Panc1 (cell line): ENCODE results near the gene WDR70. TPM values are rescaled to one million over a fixed set of nuclear protein-coding genes. Genes with fewer than 3 reads are reported as not detected.

Experiments
- ATAC-seq: fragments of 200-7000 bp; cut with Tn5 transposase; 2 replicates; pipeline ENCODE4 v1.9.1; 2020; ENCODE audit warnings: mild to moderate bottlenecking, moderate library complexity
- BruUV-seq: library from RNA; stranded (reverse); fragments of 400-500 nt; replicated peaks from 2 replicates; lab custom pipeline; 2021; lab: Mats Ljungman, UMichigan
- CTCF ChIA-PET: fragments of 300-600 bp; sonication (Branson Sonifier 250); formaldehyde crosslinking; loops from one replicate; lab custom pipeline; 2022; ENCODE audit warnings: antibody characterized with exemption; lab: Charles Lee
- POLR2A ChIA-PET: fragments of 300-600 bp; sonication (Branson Sonifier 250); formaldehyde crosslinking; loops from one replicate; lab custom pipeline; 2022; ENCODE audit warnings: antibody characterized with exemption; lab: Charles Lee
- DNase-seq: peaks from one replicate; pipeline ENCODE4 v3.0.0-alpha.2; 2010; ENCODE audit warnings: low read depth, low spot score
- H3K27ac ChIP-seq: 2 replicates; pipeline ENCODE4 v1.5.1; 2011; ENCODE audit warnings: mild to moderate bottlenecking, low read length, inconsistent platforms
- H3K27me3 ChIP-seq: fragments of 200-500 bp; sonication (Bioruptor generic); 2 replicates; pipeline ENCODE4 v1.6.0; 2014; ENCODE audit warnings: low read length, inconsistent platforms; ENCODE audit not compliant: control insufficient read depth, insufficient read depth
- H3K36me3 ChIP-seq: fragments of 200-500 bp; sonication (Bioruptor generic); 2 replicates; pipeline ENCODE4 v1.5.1; 2014; ENCODE audit warnings: inconsistent platforms, mild to moderate bottlenecking, low read length, moderate library complexity; ENCODE audit not compliant: control insufficient read depth, insufficient read depth
- H3K4me1 ChIP-seq: 2 replicates; pipeline ENCODE4 v1.5.1; 2011; ENCODE audit warnings: inconsistent platforms, mild to moderate bottlenecking, low read length, moderate library complexity; ENCODE audit not compliant: control insufficient read depth, insufficient read depth
- H3K4me3 ChIP-seq, 2 experiments: 2 replicates each; pipeline ENCODE4 v1.5.1; 2011 to 2012; ENCODE audit warnings: low read depth in 2 of 2, low read length in 2 of 2, mild to moderate bottlenecking in 2 of 2, inconsistent platforms in 1 of 2, moderate library complexity in 1 of 2
- H3K9me3 ChIP-seq: fragments of 200-500 bp; sonication (Bioruptor generic); 2 replicates; pipeline ENCODE4 v1.5.1; 2014; ENCODE audit warnings: low read depth, mild to moderate bottlenecking, inconsistent platforms, low read length, moderate library complexity; ENCODE audit not compliant: control insufficient read depth, insufficient read depth
- CTCF ChIP-seq: fragments of 450-650 bp; IDR thresholded peaks from 2 replicates; pipeline ENCODE4 v1.5.1; 2017; ENCODE audit warnings: mild to moderate bottlenecking
- POLR2AphosphoS5 ChIP-seq: IDR thresholded peaks from 2 replicates; pipeline ENCODE4 v1.6.1; 2012; ENCODE audit warnings: mild to moderate bottlenecking, low read depth, low read length, moderate library complexity
- REST ChIP-seq, 2 experiments: IDR thresholded peaks; 2 replicates each; pipeline ENCODE4 v1.6.1; 2011 to 2012; ENCODE audit warnings: low read depth in 2 of 2, control low read depth in 1 of 2, low read length in 1 of 2, mild to moderate bottlenecking in 1 of 2, moderate library complexity in 1 of 2; ENCODE audit not compliant: insufficient read depth in 1 of 2
- SIN3A ChIP-seq: IDR thresholded peaks from 2 replicates; pipeline ENCODE4 v1.6.1; 2012; ENCODE audit warnings: low read depth, mild to moderate bottlenecking, low read length, moderate library complexity, borderline replicate concordance; ENCODE audit not compliant: insufficient read depth
- TCF7L2 ChIP-seq: IDR thresholded peaks from 2 replicates; pipeline ENCODE4 v1.6.1; 2011; ENCODE audit warnings: mild to moderate bottlenecking, low read depth, low read length, inconsistent platforms
- in situ Hi-C: cut with HindIII; loops from 2 replicates; pipeline ENCODE4 v1.10.0; 2016; ENCODE audit warnings: low sequenced_read_pairs, low pct_unique_long_range_greater_than_20kb
- intact Hi-C: fragments of 100-400 bp; cut with micrococcal nuclease; formaldehyde crosslinking; loops from one replicate; pipeline ENCODE4 v1.10.0; 2022; ENCODE audit not compliant: unreplicated experiment
- total RNA-seq: library from RNA; stranded (reverse); gene quantifications from one replicate; pipeline ENCODE4 v1.2.1, GENCODE V29; 2021; ENCODE audit not compliant: unreplicated experiment

Gene WDR70
- total RNA-seq, 1 experiment from 2014 or later: 29.5 TPM

GRCh38 chr5:37490931-37491330 is 111.8 kb downstream of the WDR70 start:
- DNase-seq (no peak), ATAC-seq (no peak)
- Histone ChIP-seq H3K27ac (no peak overlapping the region), H3K27me3 (no peaks in the 10 kb centered on the region), H3K4me1 (no peaks in the 10 kb centered on the region), H3K36me3 (no peaks in the 10 kb centered on the region), H3K4me3 (no peak overlapping the region), H3K9me3 (no peaks in the 10 kb centered on the region)
- ChIA-PET POLR2A (no interaction called here), CTCF (no interaction called here)
- in situ Hi-C loops (no loop called here), intact Hi-C loops (no loop called here)
- BruUV-seq: no TSS peak
- TF ChIP-seq REST (IDR thresholded peaks at IDR 0.05; ENCODE audit: insufficient read depth in 1 of 2, low read depth in 2 of 2, low read length in 1 of 2) (no peak), TCF7L2 (no peak), POLR2AphosphoS5 (no peak), CTCF (no peak), SIN3A (no peak)

GRCh38 chr5:37492778-37493555 is 113.8 kb downstream of the WDR70 start:
- CTCF ChIA-PET: no interaction called here
- no peak for TF ChIP-seq CTCF
- TF ChIP-seq TCF7L2: no peak
- TF ChIP-seq SIN3A: no peak
- no peak for TF ChIP-seq REST (IDR thresholded peaks at IDR 0.05; ENCODE audit: insufficient read depth in 1 of 2, low read depth in 2 of 2, low read length in 1 of 2)
- no peak for TF ChIP-seq POLR2AphosphoS5
- intact Hi-C loops: no loop called here
- DNase-seq: no peak
- in situ Hi-C loops: no loop called here
- no peaks in the 10 kb centered on the region for H3K36me3 ChIP-seq
- no peaks in the 10 kb centered on the region for H3K27me3 ChIP-seq
- H3K27ac ChIP-seq: no peak overlapping the region
- no TSS peak for BruUV-seq
- no peak overlapping the region for H3K4me3 ChIP-seq
- POLR2A ChIA-PET: no interaction called here
- ATAC-seq: no peak
- H3K9me3 ChIP-seq: no peaks in the 10 kb centered on the region
- no peaks in the 10 kb centered on the region for H3K4me1 ChIP-seq
